HG03457 (cell line): ENCODE data around the gene FGFRL1.

Source experiments
- ATAC-seq: cut with Tn5 transposase; IDR thresholded peaks from one replicate; pipeline ENCODE4 v1.9.1; 2021; ENCODE audit warnings: moderate number of reproducible peaks; ENCODE audit not compliant: unreplicated experiment

Gene FGFRL1

GRCh38 chr4:1021386-1022050, 10.1 kb downstream of the FGFRL1 start:
- no peak for ATAC-seq

- no peak for ATAC-seq
Observed at GRCh38 chr4:1022051-1022738, 10.8 kb downstream of the FGFRL1 start.

GRCh38 chr4:1022739-1023066, 11.3 kb downstream of the FGFRL1 start:
- no peak for ATAC-seq

- no peak for ATAC-seq
Observed at GRCh38 chr4:1023075-1023640, 11.7 kb downstream of the FGFRL1 start.

DNA sequence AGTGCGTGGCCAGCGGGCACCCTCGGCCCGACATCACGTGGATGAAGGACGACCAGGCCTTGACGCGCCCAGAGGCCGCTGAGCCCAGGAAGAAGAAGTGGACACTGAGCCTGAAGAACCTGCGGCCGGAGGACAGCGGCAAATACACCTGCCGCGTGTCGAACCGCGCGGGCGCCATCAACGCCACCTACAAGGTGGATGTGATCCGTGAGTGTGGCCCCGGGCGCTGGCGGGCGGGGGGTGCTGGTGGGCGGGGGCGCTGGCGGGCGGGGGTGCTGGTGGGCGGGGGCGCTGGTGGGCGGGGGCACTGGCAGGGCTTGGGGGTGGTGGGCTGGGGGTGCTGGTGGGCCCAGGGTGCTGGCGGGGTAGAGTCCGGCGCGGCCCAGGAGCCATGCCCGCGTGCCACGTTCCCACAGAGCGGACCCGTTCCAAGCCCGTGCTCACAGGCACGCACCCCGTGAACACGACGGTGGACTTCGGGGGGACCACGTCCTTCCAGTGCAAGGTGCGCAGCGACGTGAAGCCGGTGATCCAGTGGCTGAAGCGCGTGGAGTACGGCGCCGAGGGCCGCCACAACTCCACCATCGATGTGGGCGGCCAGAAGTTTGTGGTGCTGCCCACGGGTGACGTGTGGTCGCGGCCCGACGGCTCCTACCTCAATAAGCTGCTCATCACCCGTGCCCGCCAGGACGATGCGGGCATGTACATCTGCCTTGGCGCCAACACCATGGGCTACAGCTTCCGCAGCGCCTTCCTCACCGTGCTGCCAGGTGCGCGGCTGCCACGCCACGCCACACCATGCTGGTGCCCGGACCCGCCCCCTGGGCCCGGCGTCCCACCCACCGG, 12.7 kb downstream of the FGFRL1 start:
- no peak for ATAC-seq

DNA sequence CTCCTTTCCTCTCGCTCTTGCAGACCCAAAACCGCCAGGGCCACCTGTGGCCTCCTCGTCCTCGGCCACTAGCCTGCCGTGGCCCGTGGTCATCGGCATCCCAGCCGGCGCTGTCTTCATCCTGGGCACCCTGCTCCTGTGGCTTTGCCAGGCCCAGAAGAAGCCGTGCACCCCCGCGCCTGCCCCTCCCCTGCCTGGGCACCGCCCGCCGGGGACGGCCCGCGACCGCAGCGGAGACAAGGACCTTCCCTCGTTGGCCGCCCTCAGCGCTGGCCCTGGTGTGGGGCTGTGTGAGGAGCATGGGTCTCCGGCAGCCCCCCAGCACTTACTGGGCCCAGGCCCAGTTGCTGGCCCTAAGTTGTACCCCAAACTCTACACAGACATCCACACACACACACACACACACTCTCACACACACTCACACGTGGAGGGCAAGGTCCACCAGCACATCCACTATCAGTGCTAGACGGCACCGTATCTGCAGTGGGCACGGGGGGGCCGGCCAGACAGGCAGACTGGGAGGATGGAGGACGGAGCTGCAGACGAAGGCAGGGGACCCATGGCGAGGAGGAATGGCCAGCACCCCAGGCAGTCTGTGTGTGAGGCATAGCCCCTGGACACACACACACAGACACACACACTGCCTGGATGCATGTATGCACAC, 13.6 kb downstream of the FGFRL1 start:
- ATAC-seq, result no peak

- ATAC-seq, result no peak
Observed at GRCh38 chr4:1026115-1026514, 14.7 kb downstream of the FGFRL1 start.

DNA sequence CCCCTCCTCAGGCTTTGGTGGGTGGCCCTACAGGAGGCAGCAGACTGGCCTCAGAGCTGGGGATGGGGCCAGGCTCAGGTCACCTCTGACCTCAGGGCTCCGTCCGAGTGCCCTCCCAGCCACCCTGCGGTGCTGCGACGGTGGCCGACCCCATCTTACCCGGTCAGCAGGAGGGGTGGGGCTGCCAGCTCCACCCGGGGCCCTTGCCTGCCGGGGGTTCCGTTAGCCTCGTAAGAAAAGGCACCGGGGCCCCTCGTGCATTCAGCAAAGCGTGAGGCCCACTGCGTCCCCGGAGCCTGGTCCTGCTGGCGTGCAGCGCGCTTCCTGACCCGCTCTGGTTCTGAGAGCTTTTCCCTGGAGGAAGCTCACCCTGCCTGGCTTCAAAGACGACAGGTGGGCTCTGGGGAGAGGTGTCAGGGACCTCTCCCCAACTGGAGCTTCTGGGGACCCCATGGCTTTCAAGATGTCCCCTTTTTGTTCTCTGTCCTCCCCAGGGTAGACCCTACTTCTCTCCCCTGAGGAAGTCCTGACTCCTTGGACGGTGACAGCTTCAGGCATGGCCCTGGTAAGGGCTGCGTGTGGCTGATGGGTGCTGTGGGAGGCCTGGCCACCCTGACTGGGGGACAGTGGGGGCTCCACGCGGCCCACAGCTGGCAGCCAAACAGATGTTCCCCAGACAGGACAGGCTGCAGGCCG, 15.9 kb downstream of the FGFRL1 start:
- no peak for ATAC-seq

- ATAC-seq, result no peak
Observed at GRCh38 chr4:1027915-1028238, 16.5 kb downstream of the FGFRL1 start.

DNA sequence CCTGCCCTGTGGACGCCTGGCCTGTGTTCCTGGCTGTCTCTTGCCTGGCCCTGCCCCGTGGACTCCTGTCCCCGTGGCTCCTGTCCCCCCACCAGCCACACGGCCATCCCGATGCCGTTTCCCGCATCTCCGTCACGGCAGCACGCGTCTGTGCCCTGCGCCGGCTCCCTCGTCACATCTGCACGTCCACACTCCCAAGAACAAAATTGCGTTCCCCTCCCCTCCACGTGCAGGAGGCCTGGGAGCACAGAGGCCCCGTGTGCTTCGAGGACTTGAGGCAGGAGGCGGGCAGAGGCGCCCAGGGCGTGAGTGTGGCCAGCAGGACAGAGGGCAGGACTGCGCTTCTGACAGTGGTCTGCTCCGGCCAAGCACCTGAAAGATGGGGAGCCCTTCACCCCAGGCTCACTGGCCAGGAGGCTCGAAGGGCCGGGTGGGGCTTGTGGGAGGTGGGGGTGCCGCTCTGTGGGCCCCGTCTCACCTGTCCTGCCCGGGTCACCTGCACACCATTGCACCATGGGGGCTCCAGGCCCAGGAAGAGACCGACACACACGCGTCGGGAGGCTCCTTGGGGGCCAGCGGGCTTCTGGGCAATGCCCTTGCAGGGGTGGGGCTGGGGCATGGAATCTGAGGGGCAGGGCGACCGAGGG, 17.3 kb downstream of the FGFRL1 start:
- ATAC-seq, result no peak

DNA sequence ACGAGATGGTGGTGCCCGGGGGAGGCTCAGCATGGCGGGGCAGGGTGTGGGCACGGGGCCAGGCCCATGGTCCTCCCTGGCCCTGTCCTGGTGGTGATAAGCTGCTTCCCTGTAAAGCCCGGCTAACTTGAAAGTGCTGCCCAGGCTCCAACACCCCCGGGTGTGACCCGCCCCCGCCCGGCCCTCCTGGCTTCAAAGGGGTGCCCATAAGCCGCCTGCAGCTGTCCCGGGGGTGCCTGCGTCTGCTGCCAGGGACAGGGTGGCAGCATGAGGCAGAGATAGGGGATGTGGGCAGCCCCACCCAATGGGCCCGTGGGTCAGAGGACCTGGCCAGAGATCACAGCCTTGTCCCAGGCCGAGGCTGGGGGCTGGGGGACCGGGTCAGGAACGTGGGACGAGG, 18.1 kb downstream of the FGFRL1 start:
- ATAC-seq, result no peak

DNA sequence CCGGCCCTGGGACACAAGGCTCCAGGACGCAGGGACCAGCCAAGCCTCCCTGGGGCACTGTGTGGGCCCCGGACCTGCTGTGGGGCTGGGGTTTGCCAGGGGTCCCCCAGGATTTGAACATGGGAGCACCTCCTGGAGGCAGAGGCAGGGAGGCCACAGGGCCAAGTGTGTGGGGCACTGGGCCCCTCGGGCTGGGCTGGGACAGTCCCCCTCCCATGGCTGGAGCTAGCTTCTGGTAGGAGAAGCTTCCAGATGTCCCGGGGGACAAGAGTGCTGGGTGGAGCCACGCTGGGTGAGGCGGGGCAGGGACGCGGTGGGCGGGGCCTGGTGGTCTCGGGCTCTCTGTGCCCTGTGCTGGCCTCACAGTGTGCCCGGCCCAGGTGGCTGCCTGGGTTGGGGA, 18.6 kb downstream of the FGFRL1 start:
- no peak for ATAC-seq

DNA sequence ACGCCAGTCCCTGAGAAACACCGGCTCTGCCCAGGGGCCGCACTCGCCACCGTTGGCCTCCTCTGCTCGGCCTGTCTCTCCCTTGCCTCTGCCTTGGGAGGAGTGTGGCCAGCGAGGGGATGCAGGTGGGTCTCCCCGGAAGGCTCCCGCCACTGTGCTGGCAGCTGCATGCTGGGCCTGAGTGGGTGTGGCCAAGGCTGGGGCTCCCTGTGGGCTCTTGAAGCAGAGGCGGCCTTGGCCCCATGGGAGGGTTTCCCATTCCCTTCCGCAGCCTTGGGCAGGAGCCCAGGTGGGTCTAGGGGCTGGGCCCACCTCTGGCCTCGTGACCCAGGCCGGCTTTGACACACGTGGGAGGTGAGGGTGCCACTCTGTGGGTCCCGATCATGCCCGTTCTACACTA, 19.1 kb downstream of the FGFRL1 start:
- ATAC-seq, result no peak

GRCh38 chr4:1031346-1031745, 19.9 kb downstream of the FGFRL1 start:
- ATAC-seq, result no peak

DNA sequence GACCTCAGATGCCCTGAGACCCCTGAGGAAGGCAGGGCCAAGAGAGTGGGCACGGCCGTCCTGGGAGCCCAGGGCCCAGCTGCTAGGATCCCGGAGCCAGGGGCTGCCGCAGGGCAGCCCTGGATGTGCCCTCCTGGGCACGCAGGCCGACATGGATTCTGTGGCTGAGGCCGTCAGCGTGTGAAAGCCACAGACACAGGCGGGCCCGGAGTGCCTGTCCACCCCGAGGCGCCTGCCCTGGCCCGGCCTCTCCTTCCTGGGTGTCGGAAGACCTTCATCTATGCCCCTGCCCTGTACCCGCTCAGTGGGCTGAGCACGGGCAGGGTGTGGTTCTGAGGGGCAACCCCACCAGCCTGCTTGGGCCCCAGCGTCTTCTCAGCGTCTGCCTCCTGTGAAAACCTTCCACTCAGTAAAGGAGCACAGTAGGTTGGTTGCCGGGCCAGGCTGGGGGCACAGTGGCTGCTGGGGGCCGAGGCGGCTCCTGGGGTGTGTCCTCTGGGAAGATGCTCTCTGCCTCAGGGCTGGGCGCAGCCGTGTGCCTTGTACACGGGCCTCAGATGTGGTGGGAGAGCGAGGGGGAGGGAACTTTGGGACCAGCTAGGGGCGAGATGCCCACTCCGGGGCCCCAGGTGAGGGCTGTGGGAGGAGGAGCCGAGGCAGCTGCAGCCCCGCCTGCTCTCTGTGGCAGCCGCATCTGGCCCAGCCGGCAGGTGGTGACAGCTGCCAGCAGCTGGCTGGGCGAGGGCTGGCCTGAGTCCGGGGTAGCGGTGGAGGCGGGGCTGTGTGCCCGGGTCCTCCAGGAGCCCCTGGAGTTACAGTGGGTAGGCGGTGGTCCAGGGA, 20.8 kb downstream of the FGFRL1 start:
- ATAC-seq, result no peak

DNA sequence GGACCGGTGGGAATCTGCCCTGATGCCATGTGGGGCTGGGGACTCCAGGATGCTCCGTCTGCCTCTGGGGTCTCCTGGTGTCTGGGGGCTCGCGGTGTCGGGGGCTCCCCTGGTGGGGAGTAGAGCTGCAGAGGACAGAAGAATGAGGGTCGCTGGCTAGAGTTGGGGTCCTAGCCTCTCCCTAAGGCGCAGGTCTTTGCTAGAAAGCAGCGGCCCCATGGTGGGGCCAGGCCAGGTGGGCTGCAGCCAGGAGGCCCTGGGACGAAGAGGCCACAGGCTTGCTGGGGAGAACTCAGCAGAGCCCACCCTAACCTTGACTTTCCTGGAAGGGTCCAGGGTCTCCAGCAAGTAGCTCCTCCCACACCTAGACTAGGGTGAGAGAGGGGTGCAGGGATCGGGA, 21.4 kb downstream of the FGFRL1 start:
- ATAC-seq, result no peak

DNA sequence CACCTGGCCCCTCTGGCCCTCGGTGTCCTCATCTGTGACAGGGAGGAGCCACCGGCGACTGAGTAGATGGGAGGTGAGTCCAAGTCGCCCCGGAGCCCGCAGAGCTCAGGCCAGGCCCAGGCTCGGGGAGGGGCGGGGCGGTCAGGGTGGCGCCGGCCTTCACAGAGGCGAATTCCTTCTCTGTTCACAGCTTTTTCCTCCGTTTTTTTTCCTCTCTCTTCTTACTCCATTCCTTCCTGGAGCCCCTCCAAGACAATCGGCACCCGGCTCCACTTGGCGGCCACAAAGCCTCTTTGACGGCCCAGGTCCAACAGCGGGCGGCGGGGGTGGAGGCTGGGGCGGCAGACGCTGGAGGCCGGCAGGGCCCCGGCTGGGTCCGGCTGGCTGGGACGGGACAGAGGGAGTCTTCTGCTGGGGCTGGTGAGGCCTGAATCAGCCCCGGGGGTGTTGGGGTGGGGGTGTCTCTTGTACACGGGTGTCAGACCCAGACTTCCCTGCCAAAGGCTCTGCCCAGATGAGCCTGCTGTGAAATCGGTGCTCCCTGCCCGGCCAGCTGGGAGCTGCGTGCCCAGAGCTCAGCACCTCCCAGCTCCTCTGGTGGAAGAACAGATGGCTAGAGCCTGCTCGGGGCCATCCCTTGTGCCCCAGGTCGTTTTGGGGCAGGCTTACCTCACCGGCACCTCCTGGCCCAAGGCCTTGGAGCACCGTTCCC, 22.6 kb downstream of the FGFRL1 start:
- ATAC-seq, result no peak

- no peak for ATAC-seq
Observed at GRCh38 chr4:1035510-1035909, 24.1 kb downstream of the FGFRL1 start.

GRCh38 chr4:1036095-1036494, 24.7 kb downstream of the FGFRL1 start:
- no peak for ATAC-seq
